ENCODE data around the gene COQ10A. TPM values are rescaled to one million over a fixed set of nuclear protein-coding genes. Genes with fewer than 3 reads are reported as not detected.

The COQ10A gene
- total and polyA plus RNA-seq, 9 of the 15 experiments (the other 6 are each of a cell fraction or from before 2014, with no cell fraction given), result 3.1 to 26.4 (median 12.7) TPM

DNA sequence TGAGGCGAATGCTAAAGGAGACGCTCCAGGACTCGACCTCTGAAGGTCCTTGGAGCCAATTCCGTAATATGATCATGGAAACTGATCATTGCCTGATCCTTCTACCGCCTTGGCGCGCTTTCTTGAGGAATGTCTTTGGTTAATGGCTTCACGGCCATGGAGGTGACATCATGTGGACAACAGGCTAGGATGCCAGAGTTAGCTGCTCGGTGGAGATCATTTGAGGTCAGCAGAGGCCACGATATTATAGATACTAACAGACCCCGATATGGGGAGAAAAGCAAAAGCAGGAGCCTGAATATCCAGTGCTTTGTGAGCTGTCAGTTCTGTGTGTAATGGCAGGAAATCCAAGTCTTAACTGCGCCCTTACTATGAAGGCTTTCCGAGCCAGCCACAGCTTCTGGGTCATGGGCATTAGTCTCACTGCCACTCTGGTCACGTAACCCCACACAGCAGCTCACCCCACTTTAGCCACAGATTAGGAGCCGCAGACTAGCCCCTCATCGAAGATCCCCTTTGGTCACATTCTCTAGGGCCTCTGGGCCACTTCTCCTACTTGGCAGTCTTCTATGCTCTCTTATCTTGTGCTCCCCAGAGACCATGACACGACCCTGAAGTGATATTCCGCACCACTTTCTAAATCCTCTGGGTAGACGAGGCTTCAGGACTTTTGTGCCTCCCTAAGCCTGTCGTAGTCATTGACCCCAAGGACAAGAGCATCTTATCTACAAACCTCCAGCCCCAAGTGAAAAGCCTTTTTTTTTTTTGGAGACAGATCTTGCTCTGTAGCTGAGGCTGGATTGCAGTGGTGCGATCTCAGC lies 34.1 kb downstream of the COQ10A start (continued):
- TF ChIP-seq, protein P1, sequence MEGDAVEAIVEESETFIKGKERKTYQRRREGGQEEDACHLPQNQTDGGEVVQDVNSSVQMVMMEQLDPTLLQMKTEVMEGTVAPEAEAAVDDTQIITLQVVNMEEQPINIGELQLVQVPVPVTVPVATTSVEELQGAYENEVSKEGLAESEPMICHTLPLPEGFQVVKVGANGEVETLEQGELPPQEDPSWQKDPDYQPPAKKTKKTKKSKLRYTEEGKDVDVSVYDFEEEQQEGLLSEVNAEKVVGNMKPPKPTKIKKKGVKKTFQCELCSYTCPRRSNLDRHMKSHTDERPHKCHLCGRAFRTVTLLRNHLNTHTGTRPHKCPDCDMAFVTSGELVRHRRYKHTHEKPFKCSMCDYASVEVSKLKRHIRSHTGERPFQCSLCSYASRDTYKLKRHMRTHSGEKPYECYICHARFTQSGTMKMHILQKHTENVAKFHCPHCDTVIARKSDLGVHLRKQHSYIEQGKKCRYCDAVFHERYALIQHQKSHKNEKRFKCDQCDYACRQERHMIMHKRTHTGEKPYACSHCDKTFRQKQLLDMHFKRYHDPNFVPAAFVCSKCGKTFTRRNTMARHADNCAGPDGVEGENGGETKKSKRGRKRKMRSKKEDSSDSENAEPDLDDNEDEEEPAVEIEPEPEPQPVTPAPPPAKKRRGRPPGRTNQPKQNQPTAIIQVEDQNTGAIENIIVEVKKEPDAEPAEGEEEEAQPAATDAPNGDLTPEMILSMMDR (IDR thresholded peaks at IDR 0.05 in 2 of 3, conservative IDR thresholded peaks at IDR 0.05 in 1 of 3; ENCODE audit: insufficient read depth in 2 of 3, low read depth in 1 of 3, low read length in 3 of 3), result no peak
- TF ChIP-seq, protein P2, sequence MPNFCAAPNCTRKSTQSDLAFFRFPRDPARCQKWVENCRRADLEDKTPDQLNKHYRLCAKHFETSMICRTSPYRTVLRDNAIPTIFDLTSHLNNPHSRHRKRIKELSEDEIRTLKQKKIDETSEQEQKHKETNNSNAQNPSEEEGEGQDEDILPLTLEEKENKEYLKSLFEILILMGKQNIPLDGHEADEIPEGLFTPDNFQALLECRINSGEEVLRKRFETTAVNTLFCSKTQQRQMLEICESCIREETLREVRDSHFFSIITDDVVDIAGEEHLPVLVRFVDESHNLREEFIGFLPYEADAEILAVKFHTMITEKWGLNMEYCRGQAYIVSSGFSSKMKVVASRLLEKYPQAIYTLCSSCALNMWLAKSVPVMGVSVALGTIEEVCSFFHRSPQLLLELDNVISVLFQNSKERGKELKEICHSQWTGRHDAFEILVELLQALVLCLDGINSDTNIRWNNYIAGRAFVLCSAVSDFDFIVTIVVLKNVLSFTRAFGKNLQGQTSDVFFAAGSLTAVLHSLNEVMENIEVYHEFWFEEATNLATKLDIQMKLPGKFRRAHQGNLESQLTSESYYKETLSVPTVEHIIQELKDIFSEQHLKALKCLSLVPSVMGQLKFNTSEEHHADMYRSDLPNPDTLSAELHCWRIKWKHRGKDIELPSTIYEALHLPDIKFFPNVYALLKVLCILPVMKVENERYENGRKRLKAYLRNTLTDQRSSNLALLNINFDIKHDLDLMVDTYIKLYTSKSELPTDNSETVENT (CRISPR knock-in tag; IDR thresholded peaks at IDR 0.05), result no peak
- TF ChIP-seq NBN (IDR thresholded peaks at IDR 0.05; ENCODE audit: low read depth) (peak; percentile 76), CHD2 (IDR thresholded peaks at IDR 0.05; ENCODE audit: low read depth, low read length) (no peak), CTBP1 (IDR thresholded peaks at IDR 0.05; ENCODE audit: borderline replicate concordance) (peak; percentile 62; the same call in 1 of the 2 replicates), MITF (IDR thresholded peaks at IDR 0.05) (no peak), HCFC1 (IDR thresholded peaks at IDR 0.05; ENCODE audit: low read depth, low read length) (peak; percentile 1; the same call in 1 of the 2 replicates), POLR3A (IDR thresholded peaks at IDR 0.05; ENCODE audit: borderline replicate concordance, extremely low read depth, insufficient read depth, insufficient read length) (no peak)
- TF ChIP-seq, protein P3, sequence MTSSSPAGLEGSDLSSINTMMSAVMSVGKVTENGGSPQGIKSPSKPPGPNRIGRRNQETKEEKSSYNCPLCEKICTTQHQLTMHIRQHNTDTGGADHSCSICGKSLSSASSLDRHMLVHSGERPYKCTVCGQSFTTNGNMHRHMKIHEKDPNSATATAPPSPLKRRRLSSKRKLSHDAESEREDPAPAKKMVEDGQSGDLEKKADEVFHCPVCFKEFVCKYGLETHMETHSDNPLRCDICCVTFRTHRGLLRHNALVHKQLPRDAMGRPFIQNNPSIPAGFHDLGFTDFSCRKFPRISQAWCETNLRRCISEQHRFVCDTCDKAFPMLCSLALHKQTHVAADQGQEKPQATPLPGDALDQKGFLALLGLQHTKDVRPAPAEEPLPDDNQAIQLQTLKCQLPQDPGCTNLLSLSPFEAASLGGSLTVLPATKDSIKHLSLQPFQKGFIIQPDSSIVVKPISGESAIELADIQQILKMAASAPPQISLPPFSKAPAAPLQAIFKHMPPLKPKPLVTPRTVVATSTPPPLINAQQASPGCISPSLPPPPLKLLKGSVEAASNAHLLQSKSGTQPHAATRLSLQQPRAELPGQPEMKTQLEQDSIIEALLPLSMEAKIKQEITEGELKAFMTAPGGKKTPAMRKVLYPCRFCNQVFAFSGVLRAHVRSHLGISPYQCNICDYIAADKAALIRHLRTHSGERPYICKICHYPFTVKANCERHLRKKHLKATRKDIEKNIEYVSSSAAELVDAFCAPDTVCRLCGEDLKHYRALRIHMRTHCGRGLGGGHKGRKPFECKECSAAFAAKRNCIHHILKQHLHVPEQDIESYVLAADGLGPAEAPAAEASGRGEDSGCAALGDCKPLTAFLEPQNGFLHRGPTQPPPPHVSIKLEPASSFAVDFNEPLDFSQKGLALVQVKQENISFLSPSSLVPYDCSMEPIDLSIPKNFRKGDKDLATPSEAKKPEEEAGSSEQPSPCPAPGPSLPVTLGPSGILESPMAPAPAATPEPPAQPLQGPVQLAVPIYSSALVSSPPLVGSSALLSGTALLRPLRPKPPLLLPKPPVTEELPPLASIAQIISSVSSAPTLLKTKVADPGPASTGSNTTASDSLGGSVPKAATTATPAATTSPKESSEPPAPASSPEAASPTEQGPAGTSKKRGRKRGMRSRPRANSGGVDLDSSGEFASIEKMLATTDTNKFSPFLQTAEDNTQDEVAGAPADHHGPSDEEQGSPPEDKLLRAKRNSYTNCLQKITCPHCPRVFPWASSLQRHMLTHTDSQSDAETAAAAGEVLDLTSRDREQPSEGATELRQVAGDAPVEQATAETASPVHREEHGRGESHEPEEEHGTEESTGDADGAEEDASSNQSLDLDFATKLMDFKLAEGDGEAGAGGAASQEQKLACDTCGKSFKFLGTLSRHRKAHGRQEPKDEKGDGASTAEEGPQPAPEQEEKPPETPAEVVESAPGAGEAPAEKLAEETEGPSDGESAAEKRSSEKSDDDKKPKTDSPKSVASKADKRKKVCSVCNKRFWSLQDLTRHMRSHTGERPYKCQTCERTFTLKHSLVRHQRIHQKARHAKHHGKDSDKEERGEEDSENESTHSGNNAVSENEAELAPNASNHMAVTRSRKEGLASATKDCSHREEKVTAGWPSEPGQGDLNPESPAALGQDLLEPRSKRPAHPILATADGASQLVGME (CRISPR knock-in tag; IDR thresholded peaks at IDR 0.05), result no peak
- TF ChIP-seq, protein P4, sequence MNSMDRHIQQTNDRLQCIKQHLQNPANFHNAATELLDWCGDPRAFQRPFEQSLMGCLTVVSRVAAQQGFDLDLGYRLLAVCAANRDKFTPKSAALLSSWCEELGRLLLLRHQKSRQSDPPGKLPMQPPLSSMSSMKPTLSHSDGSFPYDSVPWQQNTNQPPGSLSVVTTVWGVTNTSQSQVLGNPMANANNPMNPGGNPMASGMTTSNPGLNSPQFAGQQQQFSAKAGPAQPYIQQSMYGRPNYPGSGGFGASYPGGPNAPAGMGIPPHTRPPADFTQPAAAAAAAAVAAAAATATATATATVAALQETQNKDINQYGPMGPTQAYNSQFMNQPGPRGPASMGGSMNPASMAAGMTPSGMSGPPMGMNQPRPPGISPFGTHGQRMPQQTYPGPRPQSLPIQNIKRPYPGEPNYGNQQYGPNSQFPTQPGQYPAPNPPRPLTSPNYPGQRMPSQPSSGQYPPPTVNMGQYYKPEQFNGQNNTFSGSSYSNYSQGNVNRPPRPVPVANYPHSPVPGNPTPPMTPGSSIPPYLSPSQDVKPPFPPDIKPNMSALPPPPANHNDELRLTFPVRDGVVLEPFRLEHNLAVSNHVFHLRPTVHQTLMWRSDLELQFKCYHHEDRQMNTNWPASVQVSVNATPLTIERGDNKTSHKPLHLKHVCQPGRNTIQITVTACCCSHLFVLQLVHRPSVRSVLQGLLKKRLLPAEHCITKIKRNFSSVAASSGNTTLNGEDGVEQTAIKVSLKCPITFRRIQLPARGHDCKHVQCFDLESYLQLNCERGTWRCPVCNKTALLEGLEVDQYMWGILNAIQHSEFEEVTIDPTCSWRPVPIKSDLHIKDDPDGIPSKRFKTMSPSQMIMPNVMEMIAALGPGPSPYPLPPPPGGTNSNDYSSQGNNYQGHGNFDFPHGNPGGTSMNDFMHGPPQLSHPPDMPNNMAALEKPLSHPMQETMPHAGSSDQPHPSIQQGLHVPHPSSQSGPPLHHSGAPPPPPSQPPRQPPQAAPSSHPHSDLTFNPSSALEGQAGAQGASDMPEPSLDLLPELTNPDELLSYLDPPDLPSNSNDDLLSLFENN (IDR thresholded peaks at IDR 0.05; ENCODE audit: low read depth in 2 of 2, low read length in 2 of 2), result peak in 1 of 2 experiments; percentile 34; a peak in 1 of 4 replicates

Measured in K562 (cell line).